Measurements from ENCODE around the gene SNORC.
"Not testable (repeated sequence)": the region's sequence is repeated elsewhere in the genome, so short reads cannot be mapped to it uniquely, and the experiment has no call there.

DNA sequence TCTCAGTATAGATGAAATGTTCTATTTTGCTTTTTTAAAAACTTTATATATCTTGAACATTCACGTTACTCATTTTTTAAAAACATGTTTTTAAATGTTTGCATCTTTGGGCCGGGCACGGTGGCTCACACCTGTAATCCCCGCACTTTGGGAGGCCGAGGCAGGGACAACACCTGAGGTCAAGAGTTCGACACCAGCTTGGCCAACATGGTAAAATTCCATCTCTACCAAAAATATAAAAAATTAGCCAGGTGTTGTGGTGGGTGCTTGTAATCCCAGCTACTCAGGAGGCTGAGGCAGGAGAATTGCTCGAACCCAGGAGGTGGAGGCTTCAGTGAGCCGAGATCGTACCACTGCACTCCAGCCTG lies 37.6 kb downstream of the SNORC start:
- not testable (repeated sequence) for TF ChIP-seq CTCF (IDR thresholded peaks at IDR 0.05; ENCODE audit: low read depth, low read length, poor library complexity, severe bottlenecking); EZH2phosphoT487 (IDR thresholded peaks at IDR 0.05; ENCODE audit: borderline replicate concordance, low read length)

Measured in DOHH2 (cell line).